HCT116 (cell line): ENCODE data around the gene TCTA.

Source experiments
- CTCF ChIP-seq, 3 experiments: fragments of 200-600 bp in 1 of 3; sonication (generic) in 1 of 3; IDR thresholded peaks in 2 of 3; conservative IDR thresholded peaks in 1 of 3; 2 replicates each; pipeline ENCODE4 v1.5.1; 2012 to 2017; ENCODE audit warnings: low read depth in 2 of 3, low read length in 2 of 3, antibody characterized with exemption in 1 of 3, borderline replicate concordance in 1 of 3, control low read depth in 1 of 3, mild to moderate bottlenecking in 1 of 3, mixed read lengths in 1 of 3, mixed run types in 1 of 3, moderate library complexity in 1 of 3; ENCODE audit not compliant: insufficient read depth in 1 of 3
- EZH2 ChIP-seq: fragments of 200-600 bp; sonication (generic); IDR thresholded peaks from 2 replicates; pipeline ENCODE4 v1.6.1; 2017; ENCODE audit warnings: antibody characterized with exemption, mixed run types
- JUND ChIP-seq: IDR thresholded peaks from 2 replicates; pipeline ENCODE4 v1.6.1; 2012
- MAX ChIP-seq: IDR thresholded peaks from 2 replicates; pipeline ENCODE4 v1.6.1; 2012
- POLR2A ChIP-seq: IDR thresholded peaks from 2 replicates; pipeline ENCODE4 v1.7.0; 2011; ENCODE audit warnings: borderline replicate concordance; ENCODE audit not compliant: insufficient read depth, insufficient read length; ENCODE audit errors: extremely low read depth
- POLR2AphosphoS5 ChIP-seq: IDR thresholded peaks from 2 replicates; pipeline ENCODE4 v1.6.1; 2011; ENCODE audit warnings: mild to moderate bottlenecking, low read depth, low read length, moderate library complexity
- RAD21 ChIP-seq: IDR thresholded peaks from 2 replicates; pipeline ENCODE4 v1.6.1; 2012; ENCODE audit warnings: low read depth, mild to moderate bottlenecking
- REST ChIP-seq: IDR thresholded peaks from 2 replicates; pipeline ENCODE4 v1.6.1; 2012; ENCODE audit warnings: low read depth
- SIN3A ChIP-seq: IDR thresholded peaks from 2 replicates; pipeline ENCODE4 v1.6.1; 2012; ENCODE audit warnings: low read depth
- SP1 ChIP-seq: IDR thresholded peaks from 2 replicates; pipeline ENCODE4 v1.6.1; 2012; ENCODE audit warnings: low read depth
- SRF ChIP-seq: IDR thresholded peaks from 2 replicates; pipeline ENCODE4 v1.6.1; 2012; ENCODE audit warnings: low read depth
- YY1 ChIP-seq: IDR thresholded peaks from 2 replicates; pipeline ENCODE4 v1.6.1; 2011; ENCODE audit warnings: low read length, low read depth, moderate library complexity, mild to moderate bottlenecking; ENCODE audit not compliant: insufficient replicate concordance; ENCODE audit errors: extremely low read depth
- ZFX ChIP-seq: fragments of 450-650 bp; IDR thresholded peaks from 2 replicates; pipeline ENCODE4 v1.6.1; 2017
- ZNF274 ChIP-seq: fragments of 200-500 bp; sonication (Bioruptor generic); IDR thresholded peaks from 2 replicates; pipeline ENCODE4 v1.6.1; 2014; ENCODE audit warnings: mild to moderate bottlenecking, low read depth, low read length, inconsistent platforms

GRCh38 chr3:49428752-49429080 is 16.5 kb downstream of the TCTA start:
- TF ChIP-seq CTCF (IDR thresholded peaks at IDR 0.05 in 2 of 3, conservative IDR thresholded peaks at IDR 0.05 in 1 of 3; ENCODE audit: borderline replicate concordance in 1 of 3, insufficient read depth in 1 of 3, low read depth in 2 of 3, low read length in 2 of 3) (no peak), POLR2A (no peak), ZNF274 (no peak), ZFX (no peak), POLR2AphosphoS5 (no peak), JUND (no peak), YY1 (no peak), SP1 (no peak), SRF (no peak), EZH2 (no peak), MAX (no peak), RAD21 (no peak), REST (no peak), SIN3A (no peak)
